Neural progenitor cell (in vitro differentiated cells): ENCODE measurements around the gene CUL5. TPM values are rescaled to one million over a fixed set of nuclear protein-coding genes. Genes with fewer than 3 reads are reported as not detected.

Experiments used
- DNase-seq: peaks from one replicate; pipeline ENCODE4 v3.0.0-alpha.2; 2016; ENCODE audit warnings: low spot score
- H2AFZ ChIP-seq: fragments of 200-600 bp; sonication (generic); replicated peaks from 2 replicates; pipeline ENCODE4 v1.6.1; 2016; ENCODE audit warnings: antibody characterized with exemption
- H3F3A ChIP-seq: fragments of 200-600 bp; sonication (generic); 2 replicates; pipeline ENCODE4 v1.6.1; 2016; ENCODE audit warnings: antibody characterized with exemption, low read depth
- H3K27ac ChIP-seq: fragments of 200-600 bp; sonication (generic); 2 replicates; pipeline ENCODE4 v1.5.1; 2016; ENCODE audit warnings: mild to moderate bottlenecking
- H3K27me3 ChIP-seq: fragments of 200-600 bp; sonication (generic); 2 replicates; pipeline ENCODE4 v1.6.1; 2016; ENCODE audit warnings: mild to moderate bottlenecking, moderate library complexity
- H3K36me3 ChIP-seq: fragments of 200-600 bp; sonication (generic); 2 replicates; pipeline ENCODE4 v1.5.1; 2016
- H3K4me1 ChIP-seq: fragments of 200-600 bp; sonication (generic); 2 replicates; pipeline ENCODE4 v1.6.1; 2016; ENCODE audit warnings: mixed run types
- H3K4me2 ChIP-seq: fragments of 200-600 bp; sonication (generic); 2 replicates; pipeline ENCODE4 v1.6.1; 2016
- H3K4me3 ChIP-seq: fragments of 200-600 bp; sonication (generic); 2 replicates; pipeline ENCODE4 v1.5.1; 2016
- H3K79me2 ChIP-seq: fragments of 200-600 bp; sonication (generic); 2 replicates; pipeline ENCODE4 v1.6.1; 2016; ENCODE audit warnings: low read depth
- H3K9ac ChIP-seq: fragments of 200-600 bp; sonication (generic); 2 replicates; pipeline ENCODE4 v1.6.1; 2016
- H3K9me3 ChIP-seq: fragments of 200-600 bp; sonication (generic); 2 replicates; pipeline ENCODE4 v1.5.1; 2016; ENCODE audit warnings: low read depth
- H4K20me1 ChIP-seq: fragments of 200-600 bp; sonication (generic); 2 replicates; pipeline ENCODE4 v1.6.1; 2016; ENCODE audit warnings: low read depth
- H3K27ac Mint-ChIP-seq: 3 replicates; pipeline ENCODE4 v1.8.0; 2021; ENCODE audit warnings: mixed read lengths
- H3K27me3 Mint-ChIP-seq: 2 replicates; pipeline ENCODE4 v1.8.0; 2022; ENCODE audit warnings: low read depth, mild to moderate bottlenecking, inconsistent platforms, moderate library complexity, mixed read lengths; ENCODE audit not compliant: insufficient read depth
- H3K36me3 Mint-ChIP-seq: 3 replicates; pipeline ENCODE4 v1.8.0; 2021; ENCODE audit warnings: mixed read lengths
- H3K4me1 Mint-ChIP-seq: 3 replicates; pipeline ENCODE4 v1.8.0; 2021; ENCODE audit warnings: mixed read lengths
- H3K4me3 Mint-ChIP-seq: 3 replicates; pipeline ENCODE4 v1.8.0; 2021; ENCODE audit warnings: mild to moderate bottlenecking, moderate library complexity, mixed read lengths
- H3K9me3 Mint-ChIP-seq: 3 replicates; pipeline ENCODE4 v1.8.0; 2020; ENCODE audit warnings: mixed read lengths
- EZH2 ChIP-seq: fragments of 200-600 bp; sonication (generic); IDR thresholded peaks from 2 replicates; pipeline ENCODE4 v1.6.1; 2017; ENCODE audit warnings: antibody characterized with exemption, mild to moderate bottlenecking, moderate library complexity
- EZH2phosphoT487 ChIP-seq: fragments of 200-600 bp; sonication (generic); IDR thresholded peaks from 2 replicates; pipeline ENCODE4 v1.6.1; 2017; ENCODE audit warnings: antibody characterized with exemption
- total RNA-seq: library from RNA; depleted of rRNA; stranded (reverse); fragments of >200 nt; gene quantifications from 2 replicates; pipeline ENCODE4 v1.2.3, GENCODE V29; 2015; ENCODE audit warnings: low replicate concordance
- TF ChIP-seq, protein P1 (sequence below): fragments of 200-600 bp; sonication (generic); IDR thresholded peaks from 2 replicates; pipeline ENCODE4 v1.5.1; 2017; ENCODE audit warnings: antibody characterized with exemption, mild to moderate bottlenecking

CUL5 gene
- total RNA-seq, 1 donor from 2014 or later: 55.1 TPM

- no peak overlapping the region for H2AFZ ChIP-seq
- H3K9ac ChIP-seq: no peak overlapping the region
- peaks cover 7% of the 10 kb centered on the region for H3K4me1 ChIP-seq
- no peak overlapping the region for H3K4me3 ChIP-seq
- no peak overlapping the region for H3K27ac ChIP-seq
- H3K9me3 ChIP-seq: no peaks in the 10 kb centered on the region
- no peaks in the 10 kb centered on the region for H3K79me2 ChIP-seq
- H3K36me3 ChIP-seq: no peaks in the 10 kb centered on the region
- Mint-ChIP-seq H3K9me3 (peaks cover 2% of the 10 kb centered on the region), H3K27ac (no peak overlapping the region), H3K27me3 (peaks cover 3% of the 10 kb centered on the region), H3K36me3 (no peaks in the 10 kb centered on the region), H3K4me1 (peaks cover 8% of the 10 kb centered on the region), H3K4me3 (no peak overlapping the region)
- no peaks in the 10 kb centered on the region for H3K27me3 ChIP-seq
- H3K4me2 ChIP-seq: no peak overlapping the region
- H3F3A ChIP-seq: no peaks in the 10 kb centered on the region
- H4K20me1 ChIP-seq: no peaks in the 10 kb centered on the region
- no peak for TF ChIP-seq EZH2phosphoT487
- TF ChIP-seq EZH2: no peak
- TF ChIP-seq, protein P1, sequence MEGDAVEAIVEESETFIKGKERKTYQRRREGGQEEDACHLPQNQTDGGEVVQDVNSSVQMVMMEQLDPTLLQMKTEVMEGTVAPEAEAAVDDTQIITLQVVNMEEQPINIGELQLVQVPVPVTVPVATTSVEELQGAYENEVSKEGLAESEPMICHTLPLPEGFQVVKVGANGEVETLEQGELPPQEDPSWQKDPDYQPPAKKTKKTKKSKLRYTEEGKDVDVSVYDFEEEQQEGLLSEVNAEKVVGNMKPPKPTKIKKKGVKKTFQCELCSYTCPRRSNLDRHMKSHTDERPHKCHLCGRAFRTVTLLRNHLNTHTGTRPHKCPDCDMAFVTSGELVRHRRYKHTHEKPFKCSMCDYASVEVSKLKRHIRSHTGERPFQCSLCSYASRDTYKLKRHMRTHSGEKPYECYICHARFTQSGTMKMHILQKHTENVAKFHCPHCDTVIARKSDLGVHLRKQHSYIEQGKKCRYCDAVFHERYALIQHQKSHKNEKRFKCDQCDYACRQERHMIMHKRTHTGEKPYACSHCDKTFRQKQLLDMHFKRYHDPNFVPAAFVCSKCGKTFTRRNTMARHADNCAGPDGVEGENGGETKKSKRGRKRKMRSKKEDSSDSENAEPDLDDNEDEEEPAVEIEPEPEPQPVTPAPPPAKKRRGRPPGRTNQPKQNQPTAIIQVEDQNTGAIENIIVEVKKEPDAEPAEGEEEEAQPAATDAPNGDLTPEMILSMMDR: no peak
- no peak for DNase-seq
Observed at GRCh38 chr11:107996006-107996776, 12.5 kb upstream of the CUL5 start.

GRCh38 chr11:107998761-107999160, 9.9 kb upstream of the CUL5 start:
- DNase-seq: no peak
- no peaks in the 10 kb centered on the region for H3K4me1 ChIP-seq
- no peak overlapping the region for H3K27ac ChIP-seq
- no peaks in the 10 kb centered on the region for H3F3A ChIP-seq
- no peak overlapping the region for H3K4me3 Mint-ChIP-seq
- H3K4me2 ChIP-seq: no peak overlapping the region
- H3K79me2 ChIP-seq: no peaks in the 10 kb centered on the region
- no peaks in the 10 kb centered on the region for H3K36me3 Mint-ChIP-seq
- no peak overlapping the region for H3K9ac ChIP-seq
- H3K27ac Mint-ChIP-seq: no peak overlapping the region
- no peaks in the 10 kb centered on the region for H4K20me1 ChIP-seq
- H3K27me3 Mint-ChIP-seq: peaks cover 3% of the 10 kb centered on the region
- peaks cover 2% of the 10 kb centered on the region for H3K9me3 Mint-ChIP-seq
- no peaks in the 10 kb centered on the region for H3K4me1 Mint-ChIP-seq
- H3K36me3 ChIP-seq: no peaks in the 10 kb centered on the region
- no peak overlapping the region for H3K4me3 ChIP-seq
- H3K27me3 ChIP-seq: no peaks in the 10 kb centered on the region
- H3K9me3 ChIP-seq: no peaks in the 10 kb centered on the region
- H2AFZ ChIP-seq: no peak overlapping the region
- TF ChIP-seq EZH2: no peak
- TF ChIP-seq EZH2phosphoT487: no peak
- TF ChIP-seq, protein P1: no peak

DNA sequence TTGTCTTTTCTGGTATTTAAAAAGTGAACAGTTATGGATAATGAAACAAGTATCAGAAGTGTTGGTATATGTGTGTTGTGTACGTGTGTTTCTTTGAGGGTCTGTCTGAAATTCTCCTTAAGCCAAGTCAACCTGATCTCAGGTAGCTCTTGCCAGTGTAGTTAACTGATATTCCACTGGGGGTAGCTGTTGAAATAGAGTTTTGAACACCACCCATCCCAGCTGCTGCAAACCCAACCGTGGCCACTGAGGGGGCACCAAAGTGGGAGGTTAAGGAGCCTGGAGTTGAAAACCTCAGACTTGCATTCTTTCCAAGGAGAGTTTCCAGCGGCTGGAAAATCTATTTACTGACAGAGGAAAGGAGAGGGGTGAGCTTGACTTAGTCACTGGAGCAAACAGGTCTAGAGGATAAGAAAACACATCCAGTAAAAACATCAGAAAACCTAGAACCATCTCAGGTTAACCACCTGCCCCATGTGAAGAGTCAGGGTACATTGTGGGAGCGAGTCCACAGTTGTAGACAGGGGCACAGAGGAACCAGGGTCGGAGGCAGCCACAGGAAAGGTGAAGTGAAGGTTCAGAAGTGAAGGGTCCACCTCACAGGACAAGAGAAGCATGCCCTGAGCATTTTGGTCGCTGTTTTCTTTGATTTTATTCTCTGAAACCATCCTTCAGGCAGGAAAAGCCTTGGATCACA, 8.8 kb upstream of the CUL5 start:
- Mint-ChIP-seq H3K4me1 (no peaks in the 10 kb centered on the region), H3K27ac (peak overlapping the region; percentile 47)
- no peak overlapping the region for H3K27ac ChIP-seq

More for the DNA sequence above, 8.8 kb upstream of the CUL5 start:
- H3F3A ChIP-seq: no peaks in the 10 kb centered on the region
- no peaks in the 10 kb centered on the region for H3K9me3 ChIP-seq
- no peaks in the 10 kb centered on the region for H3K27me3 ChIP-seq
- H3K27me3 Mint-ChIP-seq: peaks cover 3% of the 10 kb centered on the region
- H3K4me3 Mint-ChIP-seq: peak overlapping the region; percentile 25
- H3K79me2 ChIP-seq: no peaks in the 10 kb centered on the region
- no peak overlapping the region for H3K4me2 ChIP-seq
- peak; percentile 85 for DNase-seq
- peak overlapping the region; percentile 69 for H2AFZ ChIP-seq
- H4K20me1 ChIP-seq: no peaks in the 10 kb centered on the region
- no peaks in the 10 kb centered on the region for H3K36me3 Mint-ChIP-seq
- H3K9me3 Mint-ChIP-seq: peaks cover 2% of the 10 kb centered on the region
- TF ChIP-seq EZH2phosphoT487: no peak
- TF ChIP-seq, protein P1: peak; percentile 75
- no peaks in the 10 kb centered on the region for H3K36me3 ChIP-seq
- H3K4me1 ChIP-seq: no peaks in the 10 kb centered on the region
- H3K4me3 ChIP-seq: no peak overlapping the region
- H3K9ac ChIP-seq: no peak overlapping the region
